Esophagus mucosa (tissue), 1 donor: ENCODE data around the gene PITPNC1. TPM values are rescaled to one million over a fixed set of nuclear protein-coding genes. Genes with fewer than 3 reads are reported as not detected.
"Not testable (repeated sequence)": the region's sequence is repeated elsewhere in the genome, so short reads cannot be mapped to it uniquely, and the experiment has no call there.

Experiments
- ATAC-seq: fragments of 200-7000 bp; cut with Tn5 transposase; one replicate; pipeline ENCODE4 v1.9.1; 2020
- total RNA-seq: library from RNA; stranded (reverse); gene quantifications from one replicate; pipeline ENCODE4 v1.2.4, GENCODE V29; 2023
- donor health status: DM: yes; HTN: yes; CAD: no.

The PITPNC1 gene
- total RNA-seq, 1 donor from 2014 or later: 16.0 TPM

GRCh38 chr17:67372751-67373150 lies 4.3 kb upstream of the PITPNC1 start:
- ATAC-seq: no peak

- peak; percentile 44 for ATAC-seq
Observed at GRCh38 chr17:67374329-67375053, 2.6 kb upstream of the PITPNC1 start.

DNA sequence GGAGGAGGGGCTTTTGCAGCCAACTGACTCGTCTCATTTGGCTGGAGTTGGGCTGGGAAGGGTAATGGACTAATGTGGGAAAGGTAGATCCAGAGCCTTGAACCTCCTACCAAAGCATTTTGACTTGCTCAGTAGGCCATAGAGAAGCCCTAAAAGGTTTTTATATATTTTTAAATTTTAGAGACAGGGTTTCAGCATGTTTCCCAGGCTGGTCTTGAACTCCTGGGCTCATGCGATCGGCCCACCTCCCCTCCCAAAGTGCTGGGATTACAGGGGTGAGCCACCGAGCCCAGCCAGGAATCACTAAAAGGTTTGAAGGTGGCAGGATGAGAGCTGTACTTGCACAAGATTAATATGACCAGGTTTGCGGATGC lies 2.0 kb upstream of the PITPNC1 start:
- no peak for ATAC-seq

GRCh38 chr17:67375716-67376115 lies 1.4 kb upstream of the PITPNC1 start:
- ATAC-seq: no peak

DNA sequence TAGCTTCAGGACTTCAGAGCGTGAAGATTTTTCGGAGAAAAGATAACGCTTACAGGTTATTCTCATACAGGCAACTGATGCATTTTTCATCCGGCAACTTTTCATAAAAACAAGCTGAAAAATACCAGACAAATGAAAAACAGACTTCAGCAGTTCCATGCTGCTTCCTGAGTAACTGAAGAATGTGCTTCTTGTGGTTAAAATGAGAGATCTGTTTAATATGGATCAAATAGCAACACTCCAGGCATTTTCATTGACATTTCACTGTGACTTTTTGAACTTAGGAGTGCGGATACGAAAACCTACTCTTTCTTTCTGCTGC lies 705 bp upstream of the PITPNC1 start:
- ATAC-seq: no peak

DNA sequence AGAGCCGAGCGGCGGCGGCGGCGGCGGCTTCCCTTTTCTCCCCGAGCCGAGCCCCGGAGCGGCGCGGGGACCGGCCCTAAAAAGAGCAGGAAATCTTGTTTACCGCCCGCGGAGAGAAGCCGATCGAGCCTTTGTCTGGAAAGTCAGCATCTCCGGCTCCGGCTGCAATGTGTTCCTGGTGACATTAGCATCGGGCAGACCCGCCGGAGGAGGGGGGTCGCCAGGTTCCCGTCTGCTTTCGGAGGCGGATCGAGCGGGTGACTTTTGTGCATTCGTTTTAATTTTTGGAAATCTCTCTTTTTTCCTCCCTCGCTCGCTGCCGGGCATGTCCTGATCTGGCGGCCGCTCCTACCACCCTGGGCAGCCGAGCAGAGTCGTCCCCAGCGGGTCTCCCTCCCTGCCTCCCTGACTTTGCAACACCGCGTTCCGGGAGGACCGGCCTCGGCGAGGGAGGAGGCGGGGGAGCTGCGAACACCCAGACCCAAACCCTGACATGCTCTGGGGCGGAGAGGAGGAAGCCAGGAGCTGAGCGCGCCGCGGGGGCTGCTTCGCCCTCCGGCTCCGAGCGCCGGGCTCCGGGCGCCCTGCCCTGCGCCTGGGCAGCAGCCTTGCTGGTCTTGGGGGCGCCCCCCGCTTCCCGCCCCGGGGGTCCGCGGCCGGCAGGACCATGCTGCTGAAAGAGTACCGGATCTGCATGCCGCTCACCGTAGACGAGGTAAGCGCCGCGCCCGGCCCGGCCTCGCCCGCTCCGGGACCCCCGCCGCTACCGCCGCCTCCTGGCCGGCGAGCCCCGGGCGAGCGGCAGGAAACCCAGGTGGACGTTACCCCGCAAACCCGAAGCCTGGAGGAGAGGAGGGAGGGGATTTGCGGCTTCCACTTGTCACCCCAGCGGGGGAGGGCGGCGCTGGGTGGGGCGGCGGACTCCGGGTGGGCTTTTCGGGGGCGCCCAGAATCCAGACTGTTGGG lies 690 bp downstream of the PITPNC1 start:
- peak; percentile 42 for ATAC-seq

DNA sequence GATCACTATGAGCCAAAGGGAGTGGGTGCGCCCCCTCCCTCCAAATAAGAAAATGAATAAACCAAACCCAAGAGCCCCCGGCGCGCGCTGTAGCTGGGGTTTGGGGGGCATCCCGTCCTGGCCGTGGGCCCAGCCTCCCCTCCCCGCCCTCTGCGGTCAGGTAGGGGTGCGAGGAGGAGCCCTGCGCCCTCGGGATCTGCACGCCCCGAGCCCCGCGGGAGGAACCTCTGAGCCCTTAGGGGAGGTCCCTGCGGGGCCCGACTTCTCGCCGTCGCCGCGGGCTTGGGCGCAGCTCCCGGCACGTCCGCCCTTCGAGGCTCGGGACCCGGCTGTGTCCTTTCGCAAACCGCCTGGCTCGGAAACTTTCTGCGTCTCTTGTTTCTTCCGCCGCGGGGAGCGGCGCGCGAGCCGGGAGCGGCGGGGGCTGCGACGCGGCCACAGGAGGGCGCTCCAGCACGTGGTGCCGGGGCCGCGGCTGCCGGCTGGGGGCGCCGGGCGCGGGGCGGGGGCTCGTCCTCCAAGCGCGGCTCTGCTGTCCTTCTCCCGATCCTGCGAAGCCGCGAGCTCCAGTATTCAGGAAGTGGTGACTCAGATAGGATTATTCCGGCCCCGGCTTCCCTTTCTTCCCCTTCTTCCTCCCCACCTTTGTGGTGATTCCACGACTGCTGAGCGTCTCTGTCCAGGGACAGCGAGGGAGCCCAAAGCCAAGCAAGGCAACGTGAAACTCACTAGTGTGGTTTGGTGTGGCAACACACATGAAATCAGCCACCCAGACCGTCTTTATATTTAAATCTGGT lies 1.6 kb downstream of the PITPNC1 start:
- peak; percentile 65 for ATAC-seq

GRCh38 chr17:67379251-67379630 lies 2.2 kb downstream of the PITPNC1 start:
- ATAC-seq: no peak

DNA sequence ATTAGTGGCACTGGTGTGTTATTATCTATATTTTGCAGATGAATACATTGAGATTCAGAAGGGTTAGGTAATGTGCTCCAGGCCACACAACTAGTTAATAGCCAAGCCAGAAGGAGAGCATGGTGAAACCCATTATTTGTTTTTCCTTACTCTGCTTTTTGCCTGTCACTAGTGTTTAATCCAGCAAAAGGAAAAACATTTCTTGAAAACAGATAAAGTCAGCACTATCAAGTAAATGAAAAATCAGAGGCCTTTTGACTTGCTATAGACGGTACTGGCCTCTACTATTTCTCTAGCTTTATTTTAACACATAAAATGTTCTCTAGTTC lies 4.8 kb downstream of the PITPNC1 start:
- ATAC-seq: no peak

DNA sequence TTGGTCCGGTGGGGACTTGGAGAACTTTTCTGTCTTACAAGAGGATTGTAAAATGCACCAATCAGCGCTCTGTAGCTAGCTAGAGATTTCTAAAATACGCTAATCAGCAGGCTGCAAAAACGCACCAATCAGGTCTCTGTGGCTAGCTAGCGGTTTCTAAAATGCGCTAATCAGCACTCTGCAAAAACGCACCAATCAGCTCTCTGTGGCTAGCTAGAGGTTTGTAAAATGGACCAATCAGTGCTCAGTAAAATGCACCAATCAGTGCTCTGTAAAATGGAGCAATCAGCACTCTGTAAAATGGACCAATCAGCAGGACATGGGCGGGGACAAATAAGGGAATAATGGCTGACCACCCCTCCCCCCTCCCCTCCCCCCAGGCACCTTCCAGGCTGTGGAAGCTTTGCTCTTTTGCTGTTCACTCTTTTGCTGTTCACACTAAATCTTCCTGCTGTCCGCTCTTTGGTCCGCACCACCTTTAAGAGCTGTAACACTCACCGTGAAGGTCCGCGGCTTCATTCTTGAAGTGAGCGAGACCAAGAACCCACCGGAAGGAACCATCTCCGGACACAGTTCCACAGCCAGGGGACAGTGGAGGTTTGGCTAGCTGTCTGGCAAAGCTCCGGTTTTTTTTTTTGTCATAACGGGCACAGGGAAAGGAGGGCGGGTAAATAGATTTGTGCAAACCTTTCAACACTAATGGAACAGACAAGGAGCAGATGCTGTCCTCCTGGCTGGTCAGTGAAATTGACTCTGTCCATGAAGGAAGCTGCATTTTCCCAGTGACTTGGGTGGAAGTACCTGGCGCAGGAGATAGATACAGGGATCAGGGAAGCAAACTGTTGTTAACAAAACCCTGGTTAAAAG lies 8.3 kb downstream of the PITPNC1 start:
- no peak for ATAC-seq

DNA sequence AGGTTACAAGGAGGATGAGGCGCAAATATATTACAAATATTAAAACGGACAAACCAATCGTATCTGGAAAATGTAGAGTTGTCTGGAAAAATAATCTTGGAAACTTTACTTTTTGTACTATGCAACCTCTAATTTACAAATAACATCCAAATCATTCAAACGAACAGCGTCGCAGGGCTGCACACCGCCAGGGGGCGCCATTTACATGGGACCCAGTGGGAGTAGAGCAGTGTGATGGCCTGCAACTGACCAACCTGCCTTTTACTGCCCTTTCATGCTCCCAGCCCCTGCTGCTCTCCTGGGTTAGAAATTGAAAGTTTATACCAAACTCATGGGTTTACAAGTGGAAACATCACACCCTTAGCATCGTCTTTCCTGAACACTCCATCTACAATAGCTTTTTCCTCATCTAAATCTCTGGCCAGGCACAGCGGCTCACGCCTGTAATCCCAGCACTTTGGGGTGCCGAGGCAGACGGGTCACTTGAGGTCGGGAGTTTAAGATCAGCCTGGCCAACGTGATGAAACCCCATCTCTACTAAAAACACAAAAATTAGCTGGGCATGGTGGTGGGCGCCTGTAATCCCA lies 10.0 kb downstream of the PITPNC1 start:
- ATAC-seq: no peak

GRCh38 chr17:67388536-67388935 lies 11.5 kb downstream of the PITPNC1 start:
- ATAC-seq: not testable (repeated sequence)

DNA sequence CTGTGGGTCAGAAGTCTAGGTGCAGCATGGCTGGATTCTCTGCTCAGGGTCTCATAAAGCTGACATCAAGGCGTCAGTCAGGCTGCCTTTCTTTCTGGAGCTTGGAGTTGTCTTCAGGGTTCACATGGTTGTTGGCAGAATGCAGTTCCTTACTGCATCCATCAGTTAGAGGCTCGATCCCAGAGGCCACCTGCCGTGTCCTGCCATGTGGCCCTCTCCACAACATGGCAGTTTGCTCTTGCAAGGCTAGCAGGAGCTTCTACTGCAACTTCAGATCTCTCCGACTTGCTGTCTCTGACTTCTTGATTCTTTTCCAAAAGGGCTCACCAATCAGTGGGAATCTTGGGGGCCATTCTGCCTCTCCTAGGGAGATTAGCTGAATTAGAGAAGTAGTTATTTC lies 11.9 kb downstream of the PITPNC1 start:
- ATAC-seq: no peak

DNA sequence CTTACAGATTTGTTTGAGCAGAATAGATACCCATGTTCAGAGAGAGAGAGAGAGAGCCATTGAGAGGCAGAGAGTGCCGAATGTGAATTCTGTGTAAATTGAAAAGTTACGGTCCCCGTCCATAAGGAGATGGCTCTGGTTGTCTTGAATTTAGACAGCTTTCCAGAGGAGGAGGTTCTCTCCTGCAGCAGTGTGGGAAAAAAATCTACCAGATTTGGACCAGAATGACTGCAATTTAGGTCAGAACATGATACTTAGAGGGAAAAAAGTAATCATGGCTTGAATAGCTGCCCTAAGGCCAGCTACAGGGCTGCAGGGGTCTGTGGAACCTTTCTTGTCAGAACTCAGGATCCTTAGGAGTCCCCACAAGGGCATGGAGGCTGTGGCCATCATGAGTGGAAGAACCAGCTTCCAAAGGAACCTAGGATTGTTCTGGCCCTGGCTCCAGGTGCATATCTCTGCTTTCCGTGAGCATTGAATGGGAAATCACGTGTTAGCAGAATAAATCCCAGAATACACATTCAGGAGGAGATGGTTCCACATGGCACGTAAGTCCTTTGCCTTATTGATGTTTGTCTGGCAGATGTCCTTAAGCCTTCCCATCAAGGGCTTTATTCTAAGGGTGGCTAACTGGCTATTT lies 13.0 kb downstream of the PITPNC1 start:
- ATAC-seq: peak; percentile 19

DNA sequence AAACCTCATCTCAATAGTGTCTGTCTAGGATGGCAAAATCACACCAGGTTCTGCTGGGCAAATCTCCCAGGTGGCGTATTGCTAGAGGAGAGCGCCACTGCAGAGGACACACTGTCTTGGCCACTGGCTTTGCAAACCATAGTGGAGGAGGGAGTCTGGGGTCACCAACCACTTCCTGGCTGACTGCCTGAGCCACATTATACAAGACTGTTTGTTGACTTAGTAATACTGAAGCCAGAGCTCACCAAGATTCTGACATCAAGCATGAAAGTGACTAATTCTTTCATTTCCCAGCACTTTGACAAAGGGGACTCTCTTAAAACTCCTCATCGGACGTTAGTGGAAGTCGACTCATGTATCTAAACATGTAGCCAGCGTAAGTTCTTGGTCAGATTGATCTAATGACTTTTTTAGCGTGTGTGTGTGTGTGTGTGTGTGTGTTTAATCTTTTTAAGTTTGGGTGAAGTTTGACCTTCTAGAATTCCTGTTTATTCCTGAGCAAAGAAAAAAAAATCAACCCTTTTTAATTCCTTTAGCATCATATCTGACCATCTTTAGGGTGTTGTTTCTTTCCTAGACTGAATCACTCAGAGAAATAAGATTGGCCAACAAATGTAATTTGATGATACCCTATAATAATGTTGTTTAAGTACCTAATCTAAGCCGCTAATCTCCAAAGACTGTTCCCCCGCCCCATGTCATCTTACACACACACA lies 13.7 kb downstream of the PITPNC1 start:
- peak; percentile 85 for ATAC-seq

DNA sequence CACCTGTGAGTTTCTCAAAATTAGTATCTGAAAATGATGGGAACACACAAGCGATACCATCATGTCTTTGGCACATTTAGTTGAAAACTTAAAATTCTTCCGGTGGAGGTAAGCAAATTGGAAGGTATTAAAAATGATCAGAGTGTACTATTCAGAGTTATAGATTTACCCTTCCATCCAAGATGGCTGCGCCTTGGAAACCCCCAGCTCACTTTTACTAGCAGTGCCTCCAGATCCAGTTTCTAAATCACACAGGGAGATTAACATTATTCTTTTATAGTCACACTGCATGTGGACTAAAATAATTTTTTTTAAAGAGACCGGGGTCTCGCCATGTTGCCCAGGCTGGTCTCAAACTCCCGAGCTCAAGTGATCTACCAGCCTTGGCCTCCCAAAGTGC lies 15.0 kb downstream of the PITPNC1 start:
- no peak for ATAC-seq

GRCh38 chr17:67393809-67394397 lies 16.8 kb downstream of the PITPNC1 start:
- no peak for ATAC-seq

- ATAC-seq: no peak
Observed at GRCh38 chr17:67399676-67400075, 22.6 kb downstream of the PITPNC1 start.

DNA sequence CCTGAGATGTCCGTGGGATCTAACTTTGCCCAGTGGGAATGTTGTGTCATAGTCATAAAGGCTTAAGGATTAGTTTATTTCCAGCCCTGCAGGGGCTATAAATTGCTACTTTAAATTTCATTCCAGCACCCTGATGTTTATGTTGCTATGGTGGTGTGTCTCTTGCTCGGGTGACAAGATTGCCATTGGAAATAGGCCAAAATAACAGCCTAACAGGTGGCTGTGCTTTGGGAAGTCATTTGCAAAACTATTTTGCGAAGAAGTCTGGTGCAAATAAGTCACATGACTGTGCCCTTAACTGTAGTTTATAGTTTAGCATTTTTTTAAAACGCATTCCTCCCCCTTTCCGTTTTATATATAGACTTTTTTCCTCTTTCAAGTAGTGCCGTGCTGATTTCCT lies 23.1 kb downstream of the PITPNC1 start:
- ATAC-seq: no peak

DNA sequence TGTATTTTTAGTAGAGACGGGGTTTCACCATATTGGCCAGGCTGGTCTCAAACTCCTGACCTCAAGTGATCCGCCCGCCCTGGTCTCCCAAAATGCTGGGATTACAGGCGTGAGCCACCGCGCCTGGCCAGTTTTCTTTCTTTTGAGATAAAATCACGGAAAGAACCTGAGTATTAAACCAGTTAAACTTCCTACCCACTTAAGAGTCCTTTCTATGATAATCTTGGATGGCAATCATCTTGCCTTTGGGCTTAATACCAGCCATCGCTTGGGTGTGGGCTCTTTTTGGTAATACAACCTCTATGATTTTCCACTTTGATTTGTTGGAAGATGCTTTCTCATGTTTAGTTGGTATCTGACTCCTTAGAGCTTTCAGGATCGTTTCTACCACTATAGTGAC lies 24.0 kb downstream of the PITPNC1 start:
- ATAC-seq: no peak
